Activated CD4-positive, alpha-beta T cell treated with anti-CD3 and anti-CD28 coated beads for 36 hours (primary cell): ENCODE measurements around the gene BEGAIN. TPM values are rescaled to one million over a fixed set of nuclear protein-coding genes. Genes with fewer than 3 reads are reported as not detected.

Experiments
- ATAC-seq: fragments of 200-7000 bp; cut with Tn5 transposase; one replicate; pipeline ENCODE4 v1.10.0; 2021; ENCODE audit warnings: mild to moderate bottlenecking, moderate library complexity
- CTCF ChIA-PET: fragments of 350-600 bp; sonication (Branson Sonifier 250); formaldehyde crosslinking; loops from one replicate; lab custom pipeline; 2021; ENCODE audit warnings: antibody characterized with exemption; lab: Charles Lee
- POLR2A ChIA-PET: fragments of 350-600 bp; sonication (Branson Sonifier 250); formaldehyde crosslinking; loops from one replicate; lab custom pipeline; 2021; ENCODE audit warnings: antibody characterized with exemption, inconsistent platforms; lab: Charles Lee
- DNase-seq: peaks from one replicate; pipeline ENCODE4 v3.0.0-alpha.2; 2020
- H3K27ac Mint-ChIP-seq: one replicate; pipeline ENCODE4 v1.8.0; 2021; ENCODE audit warnings: mixed read lengths
- H3K27me3 Mint-ChIP-seq: one replicate; pipeline ENCODE4 v1.8.0; 2021; ENCODE audit warnings: mixed read lengths
- H3K36me3 Mint-ChIP-seq: one replicate; pipeline ENCODE4 v1.8.0; 2021; ENCODE audit warnings: low read depth, mixed read lengths
- H3K4me1 Mint-ChIP-seq: one replicate; pipeline ENCODE4 v1.8.0; 2021; ENCODE audit warnings: mixed read lengths
- H3K4me3 Mint-ChIP-seq: one replicate; pipeline ENCODE4 v1.8.0; 2021; ENCODE audit warnings: mild to moderate bottlenecking, moderate library complexity, mixed read lengths
- H3K9me3 Mint-ChIP-seq: one replicate; pipeline ENCODE4 v1.8.0; 2021; ENCODE audit warnings: low read depth, mixed read lengths
- intact Hi-C, 2 experiments: fragments of 100-400 bp; cut with DNase I in 1 of 2; cut with micrococcal nuclease in 1 of 2; formaldehyde crosslinking; loops; one replicate each; pipeline versions ENCODE4 v1.14.2 to v1.15.1; 2022 to 2024; cut with DNase I, micrococcal nuclease
- total RNA-seq, 2 experiments: library from RNA; stranded (reverse); gene quantifications; one replicate each; pipeline ENCODE4 v1.2.3, GENCODE V29; 2021

BEGAIN gene
- total RNA-seq, 2 experiments from 2014 or later = 3.1 to 3.5 TPM

GRCh38 chr14:100606687-100607610, 19.7 kb upstream of the BEGAIN start:
- POLR2A ChIA-PET = no interaction called here
- DNase-seq (no peak), ATAC-seq (no peak)
- Mint-ChIP-seq H3K36me3 (peaks cover under 1% of the 10 kb centered on the region), H3K4me3 (no peak overlapping the region), H3K4me1 (no peaks in the 10 kb centered on the region), H3K27ac (no peak overlapping the region), H3K9me3 (peaks cover 8% of the 10 kb centered on the region), H3K27me3 (peaks cover 6% of the 10 kb centered on the region)
- CTCF ChIA-PET = no interaction called here
- intact Hi-C loops = no loop called here

- DNase-seq (no peak), ATAC-seq (no peak)
- POLR2A ChIA-PET = no interaction called here
- CTCF ChIA-PET = interaction anchor here (0.6 kb wide), 1 partner anchor 72 kb away, joined by 3 read pairs; no protein-coding TSS in a partner anchor
- H3K27me3 Mint-ChIP-seq = peaks cover 9% of the 10 kb centered on the region
- peaks cover 16% of the 10 kb centered on the region for H3K9me3 Mint-ChIP-seq
- H3K36me3 Mint-ChIP-seq = peaks cover 7% of the 10 kb centered on the region
- no peak overlapping the region for H3K4me3 Mint-ChIP-seq
- no peaks in the 10 kb centered on the region for H3K4me1 Mint-ChIP-seq
- no peak overlapping the region for H3K27ac Mint-ChIP-seq
- intact Hi-C loops = no loop called here
Observed at GRCh38 chr14:100605706-100606686, 18.8 kb upstream of the BEGAIN start.

- peaks cover 13% of the 10 kb centered on the region for H3K27me3 Mint-ChIP-seq
- H3K4me1 Mint-ChIP-seq = no peaks in the 10 kb centered on the region
- DNase-seq (no peak), ATAC-seq (no peak)
- H3K36me3 Mint-ChIP-seq = peaks cover 8% of the 10 kb centered on the region
- H3K4me3 Mint-ChIP-seq = no peak overlapping the region
- POLR2A ChIA-PET = no interaction called here
- H3K27ac Mint-ChIP-seq = no peak overlapping the region
- intact Hi-C loops = no loop called here
- peaks cover 20% of the 10 kb centered on the region for H3K9me3 Mint-ChIP-seq
- CTCF ChIA-PET = no interaction called here
Observed at GRCh38 chr14:100605230-100605629, 18.0 kb upstream of the BEGAIN start.

- Mint-ChIP-seq H3K4me3 (no peak overlapping the region), H3K36me3 (peaks cover 8% of the 10 kb centered on the region), H3K27ac (no peak overlapping the region), H3K4me1 (no peaks in the 10 kb centered on the region), H3K9me3 (peaks cover 20% of the 10 kb centered on the region), H3K27me3 (peaks cover 14% of the 10 kb centered on the region)
- intact Hi-C loops = no loop called here
- no peak for DNase-seq
- ChIA-PET POLR2A (no interaction called here), CTCF (no interaction called here)
- ATAC-seq = no peak
Observed at GRCh38 chr14:100604709-100605108, 17.5 kb upstream of the BEGAIN start.

- Mint-ChIP-seq H3K9me3 (peaks cover 20% of the 10 kb centered on the region), H3K27me3 (peaks cover 18% of the 10 kb centered on the region), H3K36me3 (peaks cover 8% of the 10 kb centered on the region), H3K4me1 (no peaks in the 10 kb centered on the region), H3K27ac (no peak overlapping the region), H3K4me3 (no peak overlapping the region)
- DNase-seq (no peak), ATAC-seq (no peak)
- ChIA-PET CTCF (no interaction called here), POLR2A (no interaction called here)
- intact Hi-C loops = no loop called here
Observed at GRCh38 chr14:100604121-100604501, 16.9 kb upstream of the BEGAIN start.

GRCh38 chr14:100603341-100604120, 16.3 kb upstream of the BEGAIN start:
- Mint-ChIP-seq H3K27ac (no peak overlapping the region), H3K36me3 (peaks cover 8% of the 10 kb centered on the region), H3K4me3 (no peak overlapping the region), H3K27me3 (peaks cover 22% of the 10 kb centered on the region), H3K9me3 (peaks cover 20% of the 10 kb centered on the region), H3K4me1 (no peaks in the 10 kb centered on the region)
- intact Hi-C loops = no loop called here
- DNase-seq = no peak
- ATAC-seq = no peak
- ChIA-PET POLR2A (no interaction called here), CTCF (interaction anchor here (0.6 kb wide), 1 partner anchor 1350 kb away, joined by 4 read pairs; no protein-coding TSS in a partner anchor)

- Mint-ChIP-seq H3K4me3 (no peak overlapping the region), H3K9me3 (peaks cover 20% of the 10 kb centered on the region), H3K36me3 (peaks cover 8% of the 10 kb centered on the region), H3K27me3 (peaks cover 22% of the 10 kb centered on the region), H3K4me1 (no peaks in the 10 kb centered on the region), H3K27ac (no peak overlapping the region)
- intact Hi-C loops = no loop called here
- CTCF ChIA-PET = interaction anchor here (0.5 to 0.9 kb wide), 5 partner anchors 43 to 1350 kb away, joined by 3 to 4 read pairs (median 4); no protein-coding TSS in a partner anchor
- POLR2A ChIA-PET = interaction anchor here (0.5 kb wide), 1 partner anchor 291 kb away, joined by 3 read pairs; no protein-coding TSS in a partner anchor
- ATAC-seq (no peak), DNase-seq (no peak)
Observed at GRCh38 chr14:100602621-100603230, 15.5 kb upstream of the BEGAIN start.

GRCh38 chr14:100601914-100602313, 14.7 kb upstream of the BEGAIN start:
- CTCF ChIA-PET = interaction anchor here (0.9 kb wide), 1 partner anchor 44 kb away, joined by 4 read pairs; no protein-coding TSS in a partner anchor
- peaks cover 8% of the 10 kb centered on the region for H3K36me3 Mint-ChIP-seq
- H3K27ac Mint-ChIP-seq = no peak overlapping the region

GRCh38 chr14:100601064-100601463, 13.8 kb upstream of the BEGAIN start:
- Mint-ChIP-seq H3K36me3 (peaks cover 8% of the 10 kb centered on the region), H3K4me1 (no peaks in the 10 kb centered on the region), H3K27ac (no peak overlapping the region), H3K4me3 (no peak overlapping the region), H3K27me3 (peaks cover 21% of the 10 kb centered on the region), H3K9me3 (peaks cover 20% of the 10 kb centered on the region)
- ChIA-PET CTCF (interaction anchor here (0.5 to 1.2 kb wide), 2 partner anchors 12 to 1801 kb away, joined by 3 to 5 read pairs; no protein-coding TSS in a partner anchor), POLR2A (no interaction called here)
- no peak for ATAC-seq
- DNase-seq = no peak
- intact Hi-C loops = no loop called here

More at GRCh38 chr14:100601914-100602313, 14.7 kb upstream of the BEGAIN start:
- H3K4me1 Mint-ChIP-seq = no peaks in the 10 kb centered on the region
- H3K27me3 Mint-ChIP-seq = peaks cover 24% of the 10 kb centered on the region
- no peak overlapping the region for H3K4me3 Mint-ChIP-seq
- POLR2A ChIA-PET = no interaction called here
- DNase-seq (no peak), ATAC-seq (no peak)
- intact Hi-C loops = no loop called here
- peaks cover 20% of the 10 kb centered on the region for H3K9me3 Mint-ChIP-seq

- H3K4me1 Mint-ChIP-seq = no peaks in the 10 kb centered on the region
- ATAC-seq (no peak), DNase-seq (no peak)
- H3K27me3 Mint-ChIP-seq = peaks cover 21% of the 10 kb centered on the region
- intact Hi-C loops = no loop called here
- H3K4me3 Mint-ChIP-seq = no peak overlapping the region
- ChIA-PET CTCF (interaction anchor here (1.0 to 1.2 kb wide), 2 partner anchors 13 to 46 kb away, joined by 3 to 5 read pairs; no protein-coding TSS in a partner anchor), POLR2A (no interaction called here)
- peaks cover 8% of the 10 kb centered on the region for H3K36me3 Mint-ChIP-seq
- H3K9me3 Mint-ChIP-seq = peaks cover 20% of the 10 kb centered on the region
- H3K27ac Mint-ChIP-seq = no peak overlapping the region
Observed at GRCh38 chr14:100599981-100600380, 12.8 kb upstream of the BEGAIN start.
